CD4-positive, alpha-beta T cell (primary cell): ENCODE measurements around the gene GLIS1. TPM values are rescaled to one million over a fixed set of nuclear protein-coding genes. Genes with fewer than 3 reads are reported as not detected.

Source experiments
- ATAC-seq: fragments of 200-7000 bp; cut with Tn5 transposase; one replicate; pipeline ENCODE4 v1.10.0; 2022; ENCODE audit warnings: mild to moderate bottlenecking; ENCODE audit not compliant: poor library complexity
- CTCF ChIA-PET: fragments of 350-600 bp; sonication (Branson Sonifier 250); formaldehyde crosslinking; loops from one replicate; lab custom pipeline; 2021; ENCODE audit warnings: antibody characterized with exemption, inconsistent platforms; lab: Charles Lee
- POLR2A ChIA-PET: fragments of 350-600 bp; sonication (Branson Sonifier 250); formaldehyde crosslinking; loops from one replicate; lab custom pipeline; 2021; ENCODE audit warnings: antibody characterized with exemption, inconsistent platforms; lab: Charles Lee
- DNase-seq, 14 experiments: peaks; one replicate each; pipeline ENCODE4 v3.0.0-alpha.2; 2013 to 2020; ENCODE audit warnings: mixed read lengths in 2 of 14
- H3K27ac ChIP-seq, 2 donors: one replicate each; pipeline versions ENCODE4 v1.5.1 to v1.7.0; 2013; ENCODE audit warnings: low read length in 2 of 2, low read depth in 1 of 2, mild to moderate bottlenecking in 1 of 2
- H3K27me3 ChIP-seq, 2 experiments: 1 replicate in 1 of 2; 2 replicates in 1 of 2; pipeline versions ENCODE4 v1.6.1 to v1.7.0; 2013; ENCODE audit warnings: low read length in 2 of 2, control low read depth in 1 of 2, mild to moderate bottlenecking in 1 of 2, moderate library complexity in 1 of 2; ENCODE audit not compliant: insufficient read depth in 2 of 2, control insufficient read depth in 1 of 2
- H3K36me3 ChIP-seq: one replicate; pipeline ENCODE4 v1.6.1; 2013; ENCODE audit warnings: low read length, control low read depth; ENCODE audit not compliant: insufficient read depth
- H3K4me1 ChIP-seq: one replicate; pipeline ENCODE4 v1.6.1; 2013; ENCODE audit warnings: low read length, control low read depth; ENCODE audit not compliant: insufficient read depth
- H3K4me3 ChIP-seq: one replicate; pipeline ENCODE4 v1.5.1; 2013; ENCODE audit warnings: mild to moderate bottlenecking, low read length, moderate library complexity
- H3K9me3 ChIP-seq, 2 experiments: 1 replicate in 1 of 2; 2 replicates in 1 of 2; pipeline versions ENCODE4 v1.6.1 to v1.7.0; 2013; ENCODE audit warnings: low read length in 2 of 2, mild to moderate bottlenecking in 2 of 2, control low read depth in 1 of 2, moderate library complexity in 1 of 2; ENCODE audit not compliant: control insufficient read depth in 1 of 2, insufficient read depth in 1 of 2
- H3K27ac Mint-ChIP-seq: one replicate; pipeline ENCODE4 v1.8.0; 2020; ENCODE audit warnings: mixed read lengths
- H3K27me3 Mint-ChIP-seq: one replicate; pipeline ENCODE4 v1.8.0; 2021; ENCODE audit warnings: mixed read lengths
- H3K36me3 Mint-ChIP-seq: one replicate; pipeline ENCODE4 v1.8.0; 2021; ENCODE audit warnings: low read depth, mixed read lengths
- H3K4me1 Mint-ChIP-seq: one replicate; pipeline ENCODE4 v1.8.0; 2021; ENCODE audit warnings: low read depth, mixed read lengths
- H3K4me3 Mint-ChIP-seq: one replicate; pipeline ENCODE4 v1.8.0; 2020; ENCODE audit warnings: mild to moderate bottlenecking, mixed read lengths
- H3K9me3 Mint-ChIP-seq: one replicate; pipeline ENCODE4 v1.8.0; 2020; ENCODE audit warnings: mixed read lengths
- intact Hi-C, 2 experiments: fragments of 100-400 bp; cut with DNase I in 1 of 2; cut with micrococcal nuclease in 1 of 2; formaldehyde crosslinking; loops; one replicate each; pipeline versions ENCODE4 v1.15.1 to v1.9.0; 2023 to 2025; cut with DNase I, micrococcal nuclease
- total RNA-seq, 174 experiments: library from RNA in 2 of 174; stranded (reverse) in 2 of 174; gene quantifications; one replicate each; pipeline ENCODE4 v1.2.3 and lab custom pipeline; 2021 to 2026
- TF ChIP-seq, protein P1 (sequence below): fragments of 200-600 bp; IDR thresholded peaks from one replicate; pipeline ENCODE4 v1.8.0; 2022; ENCODE audit warnings: antibody characterized with exemption, mild to moderate bottlenecking

GLIS1 gene
- total RNA-seq, 2 experiments from 2014 or later = not detected

DNA sequence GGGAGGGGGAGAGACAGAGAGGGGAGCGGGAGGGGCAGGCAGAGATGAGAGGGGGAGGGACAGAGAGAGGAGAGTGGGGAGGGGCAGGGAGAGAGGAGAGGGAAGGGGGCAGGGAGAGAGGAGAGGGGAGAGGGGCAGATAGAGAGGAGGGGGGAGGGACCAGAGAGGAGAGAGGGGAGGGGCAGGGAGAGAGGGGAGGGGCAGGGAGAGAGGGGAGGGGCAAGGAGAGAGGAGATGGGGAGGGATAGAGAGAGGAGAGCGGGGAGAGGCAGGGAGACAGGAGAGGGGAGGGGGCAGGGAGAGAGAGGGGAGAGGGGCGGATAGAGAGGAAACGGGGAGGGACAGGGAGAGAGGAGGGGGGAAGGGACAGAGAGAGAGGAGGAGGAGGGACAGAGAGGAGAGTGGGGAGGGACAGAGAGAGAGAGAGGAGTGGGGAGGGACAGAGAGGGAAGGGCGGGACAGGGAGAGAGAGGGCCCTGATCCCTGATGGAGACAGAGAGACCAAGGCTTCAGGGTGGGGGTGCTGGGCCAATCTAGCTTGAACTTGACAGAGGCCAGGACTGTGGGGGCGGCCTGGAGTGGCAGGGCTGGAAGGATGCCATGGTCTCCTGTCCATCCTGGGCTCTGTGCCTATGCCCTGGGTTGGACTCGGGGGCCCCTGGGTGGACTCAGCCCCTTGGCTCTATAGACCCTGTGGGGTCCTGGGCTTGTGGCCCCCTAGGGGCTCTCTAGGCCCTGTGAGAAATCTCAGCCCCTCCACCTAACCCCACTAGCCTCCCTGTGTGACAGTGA, 236.1 kb downstream of the GLIS1 start:
- no peaks in the 10 kb centered on the region for H3K36me3 Mint-ChIP-seq
- CTCF ChIA-PET = no interaction called here
- no peaks in the 10 kb centered on the region for H3K27me3 ChIP-seq
- H3K4me1 ChIP-seq = no peaks in the 10 kb centered on the region
- TF ChIP-seq, protein P1, sequence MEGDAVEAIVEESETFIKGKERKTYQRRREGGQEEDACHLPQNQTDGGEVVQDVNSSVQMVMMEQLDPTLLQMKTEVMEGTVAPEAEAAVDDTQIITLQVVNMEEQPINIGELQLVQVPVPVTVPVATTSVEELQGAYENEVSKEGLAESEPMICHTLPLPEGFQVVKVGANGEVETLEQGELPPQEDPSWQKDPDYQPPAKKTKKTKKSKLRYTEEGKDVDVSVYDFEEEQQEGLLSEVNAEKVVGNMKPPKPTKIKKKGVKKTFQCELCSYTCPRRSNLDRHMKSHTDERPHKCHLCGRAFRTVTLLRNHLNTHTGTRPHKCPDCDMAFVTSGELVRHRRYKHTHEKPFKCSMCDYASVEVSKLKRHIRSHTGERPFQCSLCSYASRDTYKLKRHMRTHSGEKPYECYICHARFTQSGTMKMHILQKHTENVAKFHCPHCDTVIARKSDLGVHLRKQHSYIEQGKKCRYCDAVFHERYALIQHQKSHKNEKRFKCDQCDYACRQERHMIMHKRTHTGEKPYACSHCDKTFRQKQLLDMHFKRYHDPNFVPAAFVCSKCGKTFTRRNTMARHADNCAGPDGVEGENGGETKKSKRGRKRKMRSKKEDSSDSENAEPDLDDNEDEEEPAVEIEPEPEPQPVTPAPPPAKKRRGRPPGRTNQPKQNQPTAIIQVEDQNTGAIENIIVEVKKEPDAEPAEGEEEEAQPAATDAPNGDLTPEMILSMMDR = no peak
- H3K27ac Mint-ChIP-seq = no peak overlapping the region
- no peaks in the 10 kb centered on the region for H3K4me1 Mint-ChIP-seq
- no peaks in the 10 kb centered on the region for H3K27me3 Mint-ChIP-seq
- no peak overlapping the region for H3K4me3 ChIP-seq
- no peak overlapping the region for H3K27ac ChIP-seq
- no peak for DNase-seq
- no peaks in the 10 kb centered on the region for H3K9me3 Mint-ChIP-seq
- intact Hi-C loops = no loop called here
- no peak overlapping the region for H3K4me3 Mint-ChIP-seq
- ATAC-seq = no peak
- H3K36me3 ChIP-seq = no peaks in the 10 kb centered on the region
- POLR2A ChIA-PET = no interaction called here
- no peaks in the 10 kb centered on the region for H3K9me3 ChIP-seq

DNA sequence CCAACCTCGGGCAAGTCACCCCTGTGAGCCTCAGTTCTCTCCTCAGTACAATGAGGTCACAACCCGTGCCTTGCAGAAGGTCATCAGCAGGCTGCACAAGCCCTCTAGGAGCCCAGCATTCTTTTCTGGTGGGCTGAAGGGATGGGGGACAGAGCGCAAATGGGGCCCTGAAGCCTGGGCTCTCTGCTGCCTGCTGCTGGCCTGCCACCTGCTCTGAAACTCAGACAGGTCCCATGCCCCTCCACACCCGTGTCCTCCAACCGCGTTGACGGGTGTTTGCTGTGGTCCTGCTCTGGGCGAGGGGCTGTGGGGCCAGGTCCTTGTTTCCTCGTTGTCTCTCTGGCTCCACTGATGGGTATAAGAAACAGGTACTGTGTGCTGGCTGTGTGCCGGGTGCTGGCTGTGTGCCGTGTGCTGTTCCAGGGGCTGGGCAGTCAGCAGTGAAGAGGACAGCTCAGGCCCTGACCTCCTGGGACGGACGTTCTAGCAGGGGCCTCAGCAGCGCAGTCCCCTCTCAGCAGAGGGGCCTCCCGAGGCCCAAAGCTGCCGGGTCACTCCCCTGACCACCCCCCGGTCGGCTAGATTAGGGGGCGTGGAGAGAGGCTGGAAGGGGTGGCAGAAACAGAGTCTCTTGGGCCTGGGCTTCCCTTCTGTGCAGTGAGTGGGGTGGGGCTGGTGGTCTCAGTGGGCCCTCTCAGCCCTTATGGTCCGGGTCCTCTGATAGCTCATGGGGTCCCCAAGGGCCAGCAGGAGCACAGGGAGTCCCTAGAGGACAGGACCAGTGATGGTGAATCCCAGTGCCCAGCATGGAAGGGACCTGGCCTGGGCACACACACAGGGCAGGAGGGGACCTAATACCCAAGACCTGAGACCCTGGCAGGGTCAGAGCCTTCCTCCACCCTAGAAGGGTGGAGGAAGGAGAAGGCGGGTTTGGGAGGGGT, 237.6 kb downstream of the GLIS1 start:
- ChIA-PET CTCF (no interaction called here), POLR2A (no interaction called here)
- Histone ChIP-seq H3K36me3 (no peaks in the 10 kb centered on the region), H3K4me3 (no peak overlapping the region), H3K9me3 (no peaks in the 10 kb centered on the region), H3K4me1 (no peaks in the 10 kb centered on the region), H3K27ac (no peak overlapping the region), H3K27me3 (no peaks in the 10 kb centered on the region)
- ATAC-seq (no peak), DNase-seq (no peak)
- TF ChIP-seq, protein P1 = no peak
- Mint-ChIP-seq H3K27ac (no peak overlapping the region), H3K4me3 (no peak overlapping the region), H3K4me1 (no peaks in the 10 kb centered on the region), H3K36me3 (no peaks in the 10 kb centered on the region), H3K9me3 (no peaks in the 10 kb centered on the region), H3K27me3 (no peaks in the 10 kb centered on the region)
- intact Hi-C loops = no loop called here

DNA sequence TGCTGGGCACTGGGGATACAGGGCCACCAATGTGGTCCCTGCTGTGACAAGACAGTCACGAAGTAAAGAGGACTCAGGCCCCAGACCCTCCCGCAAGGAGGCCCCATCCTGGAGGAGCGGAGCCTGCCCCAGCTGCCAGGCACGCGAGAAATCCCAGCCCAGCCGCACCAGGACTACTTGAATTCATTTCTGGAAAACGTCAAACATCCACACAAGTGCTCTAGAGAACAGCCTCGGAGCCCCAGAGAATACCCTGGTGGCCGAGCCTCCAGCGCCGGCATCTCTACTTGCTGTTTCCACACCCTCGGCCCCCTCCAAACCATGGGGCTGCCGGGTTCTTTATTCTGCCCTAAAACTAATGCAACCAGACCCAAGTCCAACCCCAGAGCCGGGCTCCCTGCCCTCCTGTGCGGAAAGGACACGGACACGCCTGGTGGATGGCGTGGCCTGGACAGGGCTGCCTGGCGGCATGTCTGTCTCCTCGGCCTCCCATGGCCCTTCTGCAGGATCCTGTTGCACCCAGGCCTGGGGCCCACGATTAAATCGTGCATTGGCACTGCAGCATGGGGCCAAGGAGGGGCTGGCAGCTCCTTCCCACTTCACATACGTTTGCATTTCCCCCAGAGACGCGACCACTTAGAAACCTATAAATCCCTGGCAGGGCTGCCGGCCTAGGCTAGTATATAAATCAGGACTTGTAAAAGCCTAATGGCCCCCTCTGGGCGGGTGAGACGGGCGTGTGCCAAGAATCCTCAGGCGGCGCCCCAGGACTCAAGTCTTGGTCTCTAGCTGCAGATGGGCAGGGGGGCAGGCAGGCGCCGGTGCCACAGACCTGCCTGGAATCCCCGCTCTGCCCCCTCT, 238.5 kb downstream of the GLIS1 start:
- ATAC-seq (no peak), DNase-seq (no peak)
- H3K4me3 ChIP-seq = no peak overlapping the region
- ChIA-PET POLR2A (no interaction called here), CTCF (no interaction called here)
- intact Hi-C loops = no loop called here
- H3K9me3 ChIP-seq = no peaks in the 10 kb centered on the region
- no peaks in the 10 kb centered on the region for H3K9me3 Mint-ChIP-seq
- no peak overlapping the region for H3K27ac ChIP-seq
- TF ChIP-seq, protein P1 = no peak
- no peak overlapping the region for H3K4me3 Mint-ChIP-seq
- no peaks in the 10 kb centered on the region for H3K27me3 ChIP-seq
- no peaks in the 10 kb centered on the region for H3K36me3 ChIP-seq
- H3K27me3 Mint-ChIP-seq = no peaks in the 10 kb centered on the region
- no peaks in the 10 kb centered on the region for H3K4me1 Mint-ChIP-seq
- no peaks in the 10 kb centered on the region for H3K36me3 Mint-ChIP-seq
- H3K27ac Mint-ChIP-seq = no peak overlapping the region
- no peaks in the 10 kb centered on the region for H3K4me1 ChIP-seq
